GM12801 (cell line): ENCODE data around the gene MGME1.

ENCODE experiments used
- CTCF ChIP-seq: IDR thresholded peaks from one replicate; pipeline ENCODE4 v1.5.1; 2011; ENCODE audit warnings: control low read depth; ENCODE audit not compliant: insufficient read length; ENCODE audit errors: extremely low read depth

The MGME1 gene

GRCh38 chr20:17941087-17941825 is 27.6 kb upstream of the MGME1 start:
- TF ChIP-seq CTCF, result no peak

GRCh38 chr20:17941826-17942196 is 27.0 kb upstream of the MGME1 start:
- TF ChIP-seq CTCF, result no peak

GRCh38 chr20:17943343-17943742 is 25.5 kb upstream of the MGME1 start:
- TF ChIP-seq CTCF, result no peak

GRCh38 chr20:17944854-17945474 is 23.9 kb upstream of the MGME1 start:
- TF ChIP-seq CTCF, result no peak

GRCh38 chr20:17946040-17946439 is 22.8 kb upstream of the MGME1 start:
- TF ChIP-seq CTCF, result no peak

- no peak for TF ChIP-seq CTCF
These were observed 22.0 kb upstream of the MGME1 start for GRCh38 chr20:17946572-17947473.

- no peak for TF ChIP-seq CTCF
These were observed 21.4 kb upstream of the MGME1 start for GRCh38 chr20:17947474-17947815.
